H1 (cell line): ENCODE data around the gene TRPM6.

ENCODE experiments used
- BACH1 ChIP-seq: IDR thresholded peaks from 2 replicates; pipeline ENCODE4 v1.6.1; 2012; ENCODE audit warnings: low read length, improper control_type of control experiment
- CEBPB ChIP-seq: IDR thresholded peaks from 2 replicates; pipeline ENCODE4 v1.6.1; 2012; ENCODE audit warnings: low read depth, low read length
- EZH2 ChIP-seq: fragments of 200-600 bp; sonication (generic); IDR thresholded peaks from 2 replicates; pipeline ENCODE4 v1.7.1; 2012; ENCODE audit warnings: low read depth, mild to moderate bottlenecking, moderate library complexity, low read length, inconsistent platforms; ENCODE audit not compliant: severe bottlenecking
- FOSL1 ChIP-seq: IDR thresholded peaks from 2 replicates; pipeline ENCODE4 v1.6.1; 2011; ENCODE audit warnings: mild to moderate bottlenecking, low read depth, low read length, moderate library complexity; ENCODE audit not compliant: insufficient read depth
- JUND ChIP-seq: IDR thresholded peaks from 2 replicates; pipeline ENCODE4 v1.6.1; 2011; ENCODE audit warnings: mild to moderate bottlenecking, improper control_type of control experiment, low read length
- PHF8 ChIP-seq: fragments of 200-600 bp; sonication (generic); conservative IDR thresholded peaks from 2 replicates; pipeline ENCODE4 v1.7.1; 2012; ENCODE audit warnings: low read depth, mild to moderate bottlenecking, inconsistent platforms, low read length, moderate library complexity
- POLR2A ChIP-seq, 2 experiments: IDR thresholded peaks; 1 replicate in 1 of 2; 2 replicates in 1 of 2; pipeline ENCODE4 v1.6.1; 2011; ENCODE audit warnings: low read depth in 2 of 2, low read length in 2 of 2, mild to moderate bottlenecking in 2 of 2; ENCODE audit errors: control extremely low read depth in 1 of 2
- RAD21 ChIP-seq, 2 experiments: IDR thresholded peaks in 1 of 2; conservative IDR thresholded peaks in 1 of 2; 2 replicates each; pipeline ENCODE4 v1.6.1; 2011; ENCODE audit warnings: low read depth in 2 of 2, low read length in 2 of 2, improper control_type of control experiment in 1 of 2, inconsistent platforms in 1 of 2, mild to moderate bottlenecking in 1 of 2, moderate library complexity in 1 of 2
- SIN3A ChIP-seq, 2 experiments: IDR thresholded peaks in 1 of 2; conservative IDR thresholded peaks in 1 of 2; 2 replicates each; pipeline ENCODE4 v1.6.1; 2011 to 2012; ENCODE audit warnings: low read length in 2 of 2, improper control_type of control experiment in 1 of 2, low read depth in 1 of 2, mild to moderate bottlenecking in 1 of 2
- TAF1 ChIP-seq: IDR thresholded peaks from 2 replicates; pipeline ENCODE4 v1.6.1; 2011; ENCODE audit warnings: mild to moderate bottlenecking, low read depth, low read length
- YY1 ChIP-seq: IDR thresholded peaks from 2 replicates; pipeline ENCODE4 v1.6.1; 2011; ENCODE audit warnings: low read depth, mild to moderate bottlenecking, low read length
- ZNF274 ChIP-seq: IDR thresholded peaks from 2 replicates; pipeline ENCODE4 v1.7.0; 2012; ENCODE audit warnings: low read length, borderline replicate concordance; ENCODE audit errors: extremely low read depth
- TF ChIP-seq, protein P1 (sequence below): IDR thresholded peaks from 2 replicates; pipeline ENCODE4 v1.6.1; 2012; ENCODE audit warnings: low read length, inconsistent platforms
- TF ChIP-seq, protein P2 (sequence below), 3 experiments: IDR thresholded peaks; 1 replicate in 2 of 3; 2 replicates in 1 of 3; pipeline versions ENCODE4 v1.5.1 to v1.6.1; 2011; ENCODE audit warnings: low read length in 3 of 3, mild to moderate bottlenecking in 3 of 3, inconsistent platforms in 2 of 3, low read depth in 1 of 3, moderate library complexity in 1 of 3; ENCODE audit not compliant: insufficient read depth in 1 of 3; ENCODE audit errors: control extremely low read depth in 1 of 3

GRCh38 chr9:74742191-74742790, 145.4 kb downstream of the TRPM6 start:
- TF ChIP-seq, protein P1, sequence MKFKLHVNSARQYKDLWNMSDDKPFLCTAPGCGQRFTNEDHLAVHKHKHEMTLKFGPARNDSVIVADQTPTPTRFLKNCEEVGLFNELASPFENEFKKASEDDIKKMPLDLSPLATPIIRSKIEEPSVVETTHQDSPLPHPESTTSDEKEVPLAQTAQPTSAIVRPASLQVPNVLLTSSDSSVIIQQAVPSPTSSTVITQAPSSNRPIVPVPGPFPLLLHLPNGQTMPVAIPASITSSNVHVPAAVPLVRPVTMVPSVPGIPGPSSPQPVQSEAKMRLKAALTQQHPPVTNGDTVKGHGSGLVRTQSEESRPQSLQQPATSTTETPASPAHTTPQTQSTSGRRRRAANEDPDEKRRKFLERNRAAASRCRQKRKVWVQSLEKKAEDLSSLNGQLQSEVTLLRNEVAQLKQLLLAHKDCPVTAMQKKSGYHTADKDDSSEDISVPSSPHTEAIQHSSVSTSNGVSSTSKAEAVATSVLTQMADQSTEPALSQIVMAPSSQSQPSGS = no peak
- TF ChIP-seq JUND (no peak), ZNF274 (no peak), EZH2 (no peak), RAD21 (IDR thresholded peaks at IDR 0.05 in 1 of 2, conservative IDR thresholded peaks at IDR 0.05 in 1 of 2; ENCODE audit: low read depth in 2 of 2, low read length in 2 of 2) (no peak), SIN3A (conservative IDR thresholded peaks at IDR 0.05 in 1 of 2, IDR thresholded peaks at IDR 0.05 in 1 of 2; ENCODE audit: low read depth in 1 of 2, low read length in 2 of 2) (no peak), PHF8 (no peak), YY1 (no peak), FOSL1 (no peak), TAF1 (no peak), CEBPB (no peak), POLR2A (IDR thresholded peaks at IDR 0.05; ENCODE audit: control extremely low read depth in 1 of 2, low read depth in 2 of 2, low read length in 2 of 2) (no peak), BACH1 (no peak)
- TF ChIP-seq, protein P2, sequence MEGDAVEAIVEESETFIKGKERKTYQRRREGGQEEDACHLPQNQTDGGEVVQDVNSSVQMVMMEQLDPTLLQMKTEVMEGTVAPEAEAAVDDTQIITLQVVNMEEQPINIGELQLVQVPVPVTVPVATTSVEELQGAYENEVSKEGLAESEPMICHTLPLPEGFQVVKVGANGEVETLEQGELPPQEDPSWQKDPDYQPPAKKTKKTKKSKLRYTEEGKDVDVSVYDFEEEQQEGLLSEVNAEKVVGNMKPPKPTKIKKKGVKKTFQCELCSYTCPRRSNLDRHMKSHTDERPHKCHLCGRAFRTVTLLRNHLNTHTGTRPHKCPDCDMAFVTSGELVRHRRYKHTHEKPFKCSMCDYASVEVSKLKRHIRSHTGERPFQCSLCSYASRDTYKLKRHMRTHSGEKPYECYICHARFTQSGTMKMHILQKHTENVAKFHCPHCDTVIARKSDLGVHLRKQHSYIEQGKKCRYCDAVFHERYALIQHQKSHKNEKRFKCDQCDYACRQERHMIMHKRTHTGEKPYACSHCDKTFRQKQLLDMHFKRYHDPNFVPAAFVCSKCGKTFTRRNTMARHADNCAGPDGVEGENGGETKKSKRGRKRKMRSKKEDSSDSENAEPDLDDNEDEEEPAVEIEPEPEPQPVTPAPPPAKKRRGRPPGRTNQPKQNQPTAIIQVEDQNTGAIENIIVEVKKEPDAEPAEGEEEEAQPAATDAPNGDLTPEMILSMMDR (IDR thresholded peaks at IDR 0.05; ENCODE audit: control extremely low read depth in 1 of 3, insufficient read depth in 1 of 3, low read depth in 1 of 3, low read length in 3 of 3) = no peak
